ENCODE results near the gene CPED1.

GRCh38 chr7:121331048-121331447 lies 342.5 kb downstream of the CPED1 start:
- no peak for TF ChIP-seq CTCF (IDR thresholded peaks at IDR 0.05; ENCODE audit: low read length)
- no peak for TF ChIP-seq EZH2 (IDR thresholded peaks at IDR 0.05; ENCODE audit: borderline replicate concordance, low read length)

Measured in OCI-LY1 (cell line).